ENCODE results near the gene GNG13.

GRCh38 chr16:776824-777223, 23.7 kb downstream of the GNG13 start:
- no peak for TF ChIP-seq CTCF (IDR thresholded peaks at IDR 0.05)
- TF ChIP-seq POLR2AphosphoS5 (IDR thresholded peaks at IDR 0.05), result no peak
- TF ChIP-seq EP300 (IDR thresholded peaks at IDR 0.05), result no peak

Data from gastroesophageal sphincter (tissue), 3 donors.